CD14-positive monocyte (primary cell): ENCODE data around the gene CHAT. TPM values are rescaled to one million over a fixed set of nuclear protein-coding genes. Genes with fewer than 3 reads are reported as not detected.

ENCODE experiments used
- DNase-seq, 3 donors: peaks; one replicate each; pipeline ENCODE4 v3.0.0-alpha.2; 2011 to 2022
- H2AFZ ChIP-seq: 2 replicates; pipeline ENCODE4 v1.6.0; 2012; ENCODE audit warnings: mild to moderate bottlenecking, low read depth, low read length, inconsistent platforms; ENCODE audit not compliant: insufficient read depth, poor library complexity, severe bottlenecking
- H3K27ac ChIP-seq, 2 donors: 1 replicate in 1 of 2; 2 replicates in 1 of 2; pipeline ENCODE4 v1.5.1; 2012 to 2013; ENCODE audit warnings: low read length in 2 of 2, control low read depth in 1 of 2, inconsistent platforms in 1 of 2, low read depth in 1 of 2, mild to moderate bottlenecking in 1 of 2
- H3K27me3 ChIP-seq, 2 donors: one replicate each; pipeline versions ENCODE4 v1.6.0 to v1.6.1; 2011 to 2013; ENCODE audit warnings: low read length in 2 of 2; ENCODE audit not compliant: control insufficient read depth in 2 of 2, insufficient read depth in 2 of 2
- H3K36me3 ChIP-seq, 2 donors: replicated peaks in 1 of 2; 1 replicate in 1 of 2; 2 replicates in 1 of 2; pipeline versions ENCODE4 v1.5.1 to v1.6.1; 2012 to 2013; ENCODE audit warnings: low read length in 2 of 2, control low read depth in 1 of 2, inconsistent platforms in 1 of 2, mild to moderate bottlenecking in 1 of 2; ENCODE audit not compliant: insufficient read depth in 2 of 2, control insufficient read depth in 1 of 2
- H3K4me1 ChIP-seq, 2 donors: 1 replicate in 1 of 2; 2 replicates in 1 of 2; pipeline versions ENCODE4 v1.5.1 to v1.6.1; 2012 to 2013; ENCODE audit warnings: low read length in 2 of 2, control low read depth in 1 of 2, inconsistent platforms in 1 of 2, mild to moderate bottlenecking in 1 of 2, moderate library complexity in 1 of 2; ENCODE audit not compliant: insufficient read depth in 2 of 2, control insufficient read depth in 1 of 2
- H3K4me2 ChIP-seq: replicated peaks from 2 replicates; pipeline ENCODE3; 2012; ENCODE audit warnings: low read length, moderate library complexity, mild to moderate bottlenecking; ENCODE audit not compliant: poor library complexity, severe bottlenecking; ENCODE audit errors: extremely low read depth
- H3K4me3 ChIP-seq, 3 experiments: fragments of 200-600 bp in 1 of 3; sonication (generic) in 1 of 3; replicated peaks in 1 of 3; 1 replicate in 2 of 3; 2 replicates in 1 of 3; pipeline ENCODE4 v1.5.1; 2011 to 2013; ENCODE audit warnings: low read length in 3 of 3, mild to moderate bottlenecking in 3 of 3, control low read depth in 2 of 3, low read depth in 2 of 3, inconsistent platforms in 1 of 3, moderate library complexity in 1 of 3
- H3K79me2 ChIP-seq: 2 replicates; pipeline ENCODE4 v1.6.0; 2012; ENCODE audit warnings: mild to moderate bottlenecking, control low read depth, inconsistent platforms, low read length, moderate library complexity; ENCODE audit not compliant: insufficient read depth
- H3K9ac ChIP-seq: 2 replicates; pipeline ENCODE4 v1.6.0; 2017; ENCODE audit warnings: low read length, mild to moderate bottlenecking; ENCODE audit not compliant: insufficient read depth, poor library complexity, severe bottlenecking
- H3K9me3 ChIP-seq, 2 donors: replicated peaks in 1 of 2; 1 replicate in 1 of 2; 2 replicates in 1 of 2; pipeline versions ENCODE4 v1.5.1 to v1.6.1; 2012 to 2013; ENCODE audit warnings: low read length in 2 of 2, control low read depth in 1 of 2; ENCODE audit not compliant: control insufficient read depth in 1 of 2, insufficient read depth in 1 of 2
- H4K20me1 ChIP-seq: 2 replicates; pipeline ENCODE4 v1.6.0; 2012; ENCODE audit warnings: mild to moderate bottlenecking, low read length, control low read depth, moderate library complexity; ENCODE audit not compliant: insufficient read depth
- H3K27ac Mint-ChIP-seq, 7 donors: one replicate each; pipeline ENCODE4 v1.8.0; 2020; ENCODE audit warnings: mild to moderate bottlenecking in 7 of 7, mixed read lengths in 7 of 7, moderate library complexity in 6 of 7, inconsistent platforms in 2 of 7
- H3K27me3 Mint-ChIP-seq, 3 donors: one replicate each; pipeline ENCODE4 v1.8.0; 2021 to 2022; ENCODE audit warnings: low read depth in 3 of 3, mild to moderate bottlenecking in 3 of 3, mixed read lengths in 3 of 3, moderate library complexity in 3 of 3, inconsistent platforms in 1 of 3
- H3K36me3 Mint-ChIP-seq, 2 donors: one replicate each; pipeline ENCODE4 v1.8.0; 2020; ENCODE audit warnings: mixed read lengths in 2 of 2, inconsistent platforms in 1 of 2, mild to moderate bottlenecking in 1 of 2
- H3K4me1 Mint-ChIP-seq: one replicate; pipeline ENCODE4 v1.8.0; 2020; ENCODE audit warnings: mild to moderate bottlenecking, mixed read lengths
- H3K4me3 Mint-ChIP-seq, 2 donors: one replicate each; pipeline ENCODE4 v1.8.0; 2020; ENCODE audit warnings: mild to moderate bottlenecking in 2 of 2, mixed read lengths in 2 of 2, moderate library complexity in 1 of 2
- H3K9me3 Mint-ChIP-seq, 7 donors: one replicate each; pipeline ENCODE4 v1.8.0; 2020 to 2022; ENCODE audit warnings: mixed read lengths in 7 of 7, mild to moderate bottlenecking in 6 of 7, moderate library complexity in 6 of 7, inconsistent platforms in 2 of 7
- WGBS: methylation state at CpG from one replicate; pipeline ENCODE4 v1.1.5; 2013; ENCODE audit warnings: missing lambda C conversion rate; ENCODE audit not compliant: insufficient coverage; 5-methylcytosine and 5-hydroxymethylcytosine counted together
- intact Hi-C, 2 donors: fragments of 100-400 bp; cut with micrococcal nuclease; formaldehyde crosslinking; loops; one replicate each; pipeline versions ENCODE4 v1.15.0 to v1.15.1; 2023
- polyA plus RNA-seq, 3 donors: library from polyadenylated mRNA; depleted of rRNA in 1 of 3; unstranded in 2 of 3; stranded (reverse) in 1 of 3; fragments of 300-500 nt in 2 of 3; fragments of >200 nt in 1 of 3; fragmentation: Illumina TruSeq in 2 of 3; gene quantifications; 1 replicate in 2 of 3; 2 replicates in 1 of 3; pipeline ENCODE4 v1.2.3, GENCODE V29; 2012 to 2021
- TF ChIP-seq, protein P1 (sequence below): fragments of 200-600 bp; IDR thresholded peaks from one replicate; pipeline ENCODE4 v1.8.0; 2022; ENCODE audit warnings: antibody characterized with exemption, mild to moderate bottlenecking

Gene CHAT
- polyA plus RNA-seq, 3 donors, result not detected

DNA sequence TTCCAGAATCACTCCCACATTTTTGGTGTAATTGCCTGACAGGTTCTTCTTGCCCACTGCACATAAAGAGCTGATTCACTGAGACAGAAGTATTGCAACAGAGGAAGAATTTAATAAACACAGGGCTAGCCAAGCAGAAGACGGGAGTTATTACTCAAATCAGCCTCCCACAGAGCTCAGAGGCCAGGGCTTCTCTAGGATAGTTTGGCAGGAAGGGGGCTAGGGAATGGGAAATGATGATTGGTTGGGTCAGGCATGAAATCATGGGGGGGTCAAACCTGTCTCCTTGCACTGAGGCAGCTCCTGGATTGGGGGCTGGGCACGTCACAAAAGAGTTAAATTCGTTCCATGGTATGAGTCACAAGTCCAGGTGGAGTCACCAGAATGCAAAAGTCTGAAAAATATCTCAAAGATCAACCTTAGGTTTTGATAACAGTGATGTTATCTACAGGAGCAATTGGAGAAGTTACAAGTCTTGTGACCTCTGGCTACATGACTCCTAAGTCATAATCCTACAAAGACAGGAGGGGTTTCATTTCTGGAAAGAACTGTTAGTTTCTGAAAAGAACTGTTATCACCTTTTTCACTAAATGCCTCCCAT, 44.7 kb upstream of the CHAT start:
- no peaks in the 10 kb centered on the region for H4K20me1 ChIP-seq
- Mint-ChIP-seq H3K4me3 (no peak overlapping the region), H3K9me3 (peaks cover 4 to 20% (median 12%) of the 10 kb centered on the region in 7 donors), H3K4me1 (no peaks in the 10 kb centered on the region), H3K27ac (peak overlapping the region in 1 of 7 donors; percentile 7), H3K27me3 (peaks cover 7 to 10% (median 8%) of the 10 kb centered on the region in 3 donors), H3K36me3 (no peaks in the 10 kb centered on the region)
- intact Hi-C loops, result no loop called here
- no peaks in the 10 kb centered on the region for H3K27me3 ChIP-seq
- no peak for DNase-seq
- no peak overlapping the region for H2AFZ ChIP-seq
- H3K4me3 ChIP-seq, result no peak overlapping the region
- H3K9ac ChIP-seq, result no peak overlapping the region
- H3K36me3 ChIP-seq, result no peaks in the 10 kb centered on the region
- no peaks in the 10 kb centered on the region for H3K4me1 ChIP-seq
- no peak overlapping the region for H3K27ac ChIP-seq
- H3K79me2 ChIP-seq, result no peaks in the 10 kb centered on the region
- H3K9me3 ChIP-seq, result peaks cover 5 to 6% of the 10 kb centered on the region in 2 donors
- WGBS, result no CpG with 5 or more reads among the region's 3 CpGs
- no peak overlapping the region for H3K4me2 ChIP-seq
- TF ChIP-seq, protein P1, sequence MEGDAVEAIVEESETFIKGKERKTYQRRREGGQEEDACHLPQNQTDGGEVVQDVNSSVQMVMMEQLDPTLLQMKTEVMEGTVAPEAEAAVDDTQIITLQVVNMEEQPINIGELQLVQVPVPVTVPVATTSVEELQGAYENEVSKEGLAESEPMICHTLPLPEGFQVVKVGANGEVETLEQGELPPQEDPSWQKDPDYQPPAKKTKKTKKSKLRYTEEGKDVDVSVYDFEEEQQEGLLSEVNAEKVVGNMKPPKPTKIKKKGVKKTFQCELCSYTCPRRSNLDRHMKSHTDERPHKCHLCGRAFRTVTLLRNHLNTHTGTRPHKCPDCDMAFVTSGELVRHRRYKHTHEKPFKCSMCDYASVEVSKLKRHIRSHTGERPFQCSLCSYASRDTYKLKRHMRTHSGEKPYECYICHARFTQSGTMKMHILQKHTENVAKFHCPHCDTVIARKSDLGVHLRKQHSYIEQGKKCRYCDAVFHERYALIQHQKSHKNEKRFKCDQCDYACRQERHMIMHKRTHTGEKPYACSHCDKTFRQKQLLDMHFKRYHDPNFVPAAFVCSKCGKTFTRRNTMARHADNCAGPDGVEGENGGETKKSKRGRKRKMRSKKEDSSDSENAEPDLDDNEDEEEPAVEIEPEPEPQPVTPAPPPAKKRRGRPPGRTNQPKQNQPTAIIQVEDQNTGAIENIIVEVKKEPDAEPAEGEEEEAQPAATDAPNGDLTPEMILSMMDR, result no peak

DNA sequence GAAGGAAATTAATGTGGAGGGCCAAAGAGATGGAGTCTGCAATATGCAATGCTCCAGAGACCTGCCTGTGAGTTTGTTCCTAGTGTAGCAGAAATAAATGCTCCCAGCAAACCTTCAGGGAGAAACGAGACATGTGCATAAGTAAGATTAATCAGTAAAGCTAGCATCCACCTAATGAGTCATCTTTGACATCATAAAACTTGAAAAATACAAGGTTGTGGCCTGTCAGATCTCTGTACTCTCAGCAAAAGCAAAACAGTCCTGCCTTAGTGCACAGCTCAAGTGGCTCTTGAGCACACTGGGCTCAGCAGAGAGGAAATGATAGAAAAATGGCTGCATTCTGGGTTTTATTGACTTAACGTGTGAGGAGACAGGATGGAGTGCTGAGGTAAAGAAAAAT, 42.4 kb upstream of the CHAT start:
- Mint-ChIP-seq H3K36me3 (no peaks in the 10 kb centered on the region), H3K9me3 (peaks cover 4 to 18% (median 11%) of the 10 kb centered on the region in 7 donors), H3K4me3 (no peak overlapping the region), H3K27ac (no peak overlapping the region), H3K4me1 (no peaks in the 10 kb centered on the region), H3K27me3 (peaks cover 5 to 12% (median 7%) of the 10 kb centered on the region in 3 donors)
- Histone ChIP-seq H3K36me3 (no peaks in the 10 kb centered on the region), H3K27me3 (no peaks in the 10 kb centered on the region), H3K27ac (no peak overlapping the region), H2AFZ (no peak overlapping the region), H4K20me1 (no peaks in the 10 kb centered on the region), H3K79me2 (no peaks in the 10 kb centered on the region), H3K9ac (no peak overlapping the region), H3K4me1 (no peaks in the 10 kb centered on the region), H3K4me3 (no peak overlapping the region), H3K9me3 (peaks cover 5 to 6% of the 10 kb centered on the region in 2 donors), H3K4me2 (no peak overlapping the region)
- TF ChIP-seq, protein P1, result no peak
- intact Hi-C loops, result no loop called here
- no CpG with 5 or more reads among the region's 2 CpGs for WGBS
- DNase-seq, result no peak
